Hematopoietic multipotent progenitor cell (in vitro differentiated cells): ENCODE results near the gene PRSS3. TPM values are rescaled to one million over a fixed set of nuclear protein-coding genes. Genes with fewer than 3 reads are reported as not detected.
A peak's percentile ranks its signal among the peaks of the same experiment; 100 is the strongest.
"Not testable (repeated sequence)": the region's sequence is repeated elsewhere in the genome, so short reads cannot be mapped to it uniquely, and the experiment has no call there.

ENCODE experiments used
- DNase-seq, 3 donors: peaks; one replicate each; pipeline ENCODE4 v3.0.0-alpha.2; 2011 to 2015; ENCODE audit warnings: low read depth in 2 of 3, low spot score in 2 of 3
- total RNA-seq: library from RNA; depleted of rRNA; stranded (reverse); fragments of >200 nt; gene quantifications from one replicate; pipeline ENCODE4 v1.2.3, GENCODE V29; 2012

The PRSS3 gene
- total RNA-seq, 1 donor = 0.27 TPM

DNA sequence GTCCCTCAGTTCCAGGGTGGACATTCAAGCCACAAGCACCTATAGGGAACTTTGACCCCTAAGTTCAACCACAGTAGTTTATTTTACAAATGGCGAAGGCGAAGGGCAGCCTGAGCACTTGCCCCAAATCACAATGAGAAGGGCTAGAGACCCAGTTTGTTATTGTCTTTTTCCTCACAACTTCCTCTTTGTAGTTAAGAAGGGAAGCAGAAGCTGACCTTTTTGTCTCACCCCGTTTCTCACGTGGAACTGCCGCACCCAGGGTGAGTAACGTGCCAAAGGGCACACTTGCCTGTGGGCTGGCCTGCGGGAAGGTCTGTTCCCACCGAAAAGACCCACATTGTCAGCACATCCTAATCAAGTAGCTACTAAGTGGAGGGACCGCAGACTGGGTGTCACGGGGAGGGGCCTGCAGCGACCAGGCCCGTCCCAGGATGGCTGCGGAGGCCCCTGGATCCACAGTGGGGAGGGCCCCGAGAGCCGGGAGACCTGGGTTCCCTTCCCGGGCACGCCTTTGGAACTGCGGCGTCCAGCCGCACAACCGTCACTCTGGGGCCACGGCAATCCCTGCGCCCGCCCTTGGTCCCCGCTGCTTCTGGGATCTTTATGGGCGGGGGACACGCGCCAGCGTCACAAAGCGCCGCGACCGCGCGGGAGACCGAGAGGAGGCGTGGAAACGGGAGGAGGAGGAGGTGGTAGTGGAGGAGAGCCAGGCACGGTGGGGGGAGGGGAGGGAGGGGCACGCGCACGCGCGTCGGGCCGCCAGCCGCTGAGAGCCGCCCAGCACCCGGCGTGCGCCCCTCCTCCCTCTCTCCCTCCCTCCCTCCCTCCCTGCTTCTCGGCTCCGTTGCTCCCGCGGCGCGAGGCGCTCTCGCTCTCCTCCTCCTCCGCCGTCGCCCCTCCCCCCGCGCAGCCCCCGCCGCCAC is 21.2 kb downstream of the PRSS3 start, which contains the start of gene UBE2R2:
Gene UBE2R2, plus strand, starts transcription at position 834 of the 926 bp plus-strand sequence. CDS start 598 bp downstream, outside the sequence.
- peak; percentile 95 to 98 (median 96) for DNase-seq

DNA sequence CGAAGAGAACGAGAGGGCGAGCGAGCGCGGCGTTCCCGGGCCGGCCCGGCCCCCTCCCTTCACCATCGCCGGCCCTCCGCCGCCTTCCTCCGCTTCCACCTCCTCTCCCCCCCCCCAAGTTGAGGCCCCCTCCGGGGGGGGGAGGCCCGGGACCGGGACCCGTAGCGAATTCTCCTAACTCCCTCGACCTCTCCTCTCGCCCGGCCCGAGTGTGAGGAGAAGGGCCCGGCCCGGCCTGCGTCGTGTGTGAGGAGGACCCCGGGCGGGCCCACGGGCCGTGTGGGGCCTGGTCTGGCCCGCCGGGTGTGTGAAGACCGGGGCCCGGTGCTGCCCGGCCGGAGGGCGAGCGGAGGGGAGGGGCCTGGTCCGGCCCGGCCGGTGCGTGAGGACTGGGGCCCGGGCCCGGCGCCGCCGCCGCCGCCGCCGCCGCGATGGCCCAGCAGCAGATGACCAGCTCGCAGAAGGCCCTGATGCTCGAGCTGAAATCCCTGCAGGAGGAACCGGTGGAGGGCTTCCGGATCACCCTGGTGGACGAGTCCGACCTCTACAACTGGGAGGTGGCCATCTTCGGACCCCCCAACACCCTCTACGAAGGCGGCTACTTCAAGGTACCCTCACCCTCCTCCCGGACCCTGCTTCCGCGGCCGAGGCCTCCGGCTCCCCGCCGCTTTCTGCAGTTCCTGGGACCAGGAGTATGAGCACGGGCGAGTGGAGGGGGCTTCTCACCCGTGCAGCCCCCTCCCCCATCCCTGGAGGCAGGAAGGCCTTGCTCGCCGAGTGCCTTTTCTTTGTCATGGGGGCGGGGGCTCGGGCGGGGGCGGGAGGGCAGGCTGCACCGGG is 22.2 kb downstream of the PRSS3 start:
- peak; percentile 26 to 77 (median 76) for DNase-seq

DNA sequence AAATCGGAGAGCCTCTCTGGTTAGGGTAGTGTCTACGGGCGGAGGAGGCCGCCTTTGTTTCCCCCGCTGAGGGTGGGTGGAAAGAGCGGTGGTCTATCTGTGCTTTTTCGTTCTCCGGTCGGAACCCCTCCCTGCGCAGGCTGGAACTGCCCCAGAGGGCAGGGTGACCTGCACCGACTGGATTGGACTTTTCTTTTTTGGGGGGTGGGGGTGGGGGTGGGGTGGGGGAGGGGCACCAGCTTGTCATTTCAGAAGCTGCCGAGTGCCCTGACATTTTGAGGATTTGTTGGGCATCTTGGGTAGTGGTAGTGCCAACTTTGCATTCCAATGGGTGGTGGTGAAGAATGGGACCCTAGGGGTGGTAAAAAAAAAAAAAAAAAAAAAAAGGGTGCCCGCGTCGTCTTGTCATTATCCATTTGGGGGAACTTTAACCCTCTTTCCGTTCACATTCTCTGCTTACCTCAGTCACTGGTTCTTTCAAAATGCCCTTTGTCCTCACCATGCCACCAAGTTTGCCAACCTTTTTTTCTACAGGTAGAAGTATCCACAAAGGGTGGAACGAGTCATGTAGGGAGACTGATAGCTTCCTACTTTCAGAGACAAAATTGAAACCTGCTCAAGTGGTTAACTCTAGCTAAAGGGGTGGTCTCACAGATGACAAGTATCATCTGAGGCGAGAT is 22.9 kb downstream of the PRSS3 start:
- DNase-seq = peak in 1 of 3 donors; percentile 76

- DNase-seq = peak in 1 of 3 donors; percentile 31
Observed at GRCh38 chr9:33818847-33819500, 23.6 kb downstream of the PRSS3 start.

GRCh38 chr9:33820231-33820745 is 24.9 kb downstream of the PRSS3 start:
- DNase-seq = no peak

- no peak for DNase-seq
Observed at GRCh38 chr9:33823801-33824200, 28.4 kb downstream of the PRSS3 start.

DNA sequence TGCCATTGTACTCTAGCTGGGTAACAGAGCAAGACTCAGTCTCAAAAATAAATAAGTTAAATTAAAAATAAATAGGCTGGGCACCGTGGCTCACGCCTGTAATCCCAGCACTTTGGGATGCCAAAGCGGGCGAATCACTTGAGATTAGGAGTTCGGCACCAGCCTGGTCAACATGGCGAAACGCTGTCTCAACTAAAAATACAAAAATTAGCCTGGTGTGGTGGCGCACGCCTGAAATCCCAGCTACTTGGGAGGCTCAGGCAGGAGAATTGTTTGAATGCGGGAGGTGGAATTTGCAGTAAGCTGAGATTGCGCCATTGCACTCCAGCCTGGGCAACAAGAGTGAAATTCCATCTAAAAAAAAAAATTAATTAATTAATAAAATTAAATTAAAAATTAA is 31.9 kb downstream of the PRSS3 start:
- DNase-seq = not testable (repeated sequence)

DNA sequence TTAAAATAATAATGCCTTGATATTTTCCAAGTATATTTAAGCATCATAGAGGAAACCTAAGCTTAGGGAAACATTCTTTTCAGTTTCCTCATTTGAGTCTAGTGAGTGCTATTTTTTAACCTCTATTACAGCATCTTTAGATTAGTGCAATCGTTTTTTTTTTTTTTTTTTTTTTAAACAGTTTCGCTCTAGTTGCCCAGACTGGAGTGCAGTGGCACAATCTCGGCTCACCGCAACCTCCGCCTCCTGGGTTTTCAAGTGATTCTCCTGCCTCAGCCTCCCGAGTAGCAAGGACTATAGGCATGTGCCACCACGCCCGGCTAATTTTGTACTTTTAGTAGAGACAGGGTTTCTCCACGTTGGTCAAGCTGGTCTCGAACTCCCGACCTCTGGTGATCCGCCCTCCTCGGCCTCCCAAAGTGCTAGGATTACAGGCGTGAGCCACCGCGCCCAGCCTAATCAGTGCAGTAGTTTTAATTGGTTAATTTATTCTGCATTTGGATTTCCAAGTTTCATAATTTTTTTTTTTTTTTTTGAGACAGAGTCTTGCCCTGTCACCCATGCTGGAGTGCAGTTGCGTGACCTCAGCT is 34.4 kb downstream of the PRSS3 start:
- not testable (repeated sequence) for DNase-seq

GRCh38 chr9:33835625-33836260 is 40.4 kb downstream of the PRSS3 start:
- no peak for DNase-seq

- DNase-seq = peak in 1 of 3 donors; percentile 28
Observed at GRCh38 chr9:33836261-33836660, 40.9 kb downstream of the PRSS3 start.

- no peak for DNase-seq
Observed at GRCh38 chr9:33837138-33837537, 41.8 kb downstream of the PRSS3 start.

DNA sequence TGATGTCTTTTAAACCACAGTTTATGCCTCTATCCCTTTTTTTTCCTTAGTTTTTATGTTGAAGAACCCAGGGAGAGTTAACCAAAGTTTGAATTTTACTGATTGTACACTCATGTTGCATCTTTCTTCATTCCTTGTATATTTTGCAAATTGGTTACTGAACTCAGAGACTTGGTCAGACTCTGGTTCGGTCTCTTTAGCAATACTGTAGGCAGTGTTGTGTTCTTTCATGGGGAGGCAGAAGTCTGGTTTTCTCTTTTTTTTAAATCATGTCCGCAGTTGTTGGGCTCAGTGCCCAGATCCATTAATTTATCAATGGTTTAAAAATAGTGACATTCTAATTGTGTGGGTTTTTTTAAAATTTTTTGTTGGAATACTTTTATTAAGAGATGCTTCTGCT is 45.0 kb downstream of the PRSS3 start:
- no peak for DNase-seq

DNA sequence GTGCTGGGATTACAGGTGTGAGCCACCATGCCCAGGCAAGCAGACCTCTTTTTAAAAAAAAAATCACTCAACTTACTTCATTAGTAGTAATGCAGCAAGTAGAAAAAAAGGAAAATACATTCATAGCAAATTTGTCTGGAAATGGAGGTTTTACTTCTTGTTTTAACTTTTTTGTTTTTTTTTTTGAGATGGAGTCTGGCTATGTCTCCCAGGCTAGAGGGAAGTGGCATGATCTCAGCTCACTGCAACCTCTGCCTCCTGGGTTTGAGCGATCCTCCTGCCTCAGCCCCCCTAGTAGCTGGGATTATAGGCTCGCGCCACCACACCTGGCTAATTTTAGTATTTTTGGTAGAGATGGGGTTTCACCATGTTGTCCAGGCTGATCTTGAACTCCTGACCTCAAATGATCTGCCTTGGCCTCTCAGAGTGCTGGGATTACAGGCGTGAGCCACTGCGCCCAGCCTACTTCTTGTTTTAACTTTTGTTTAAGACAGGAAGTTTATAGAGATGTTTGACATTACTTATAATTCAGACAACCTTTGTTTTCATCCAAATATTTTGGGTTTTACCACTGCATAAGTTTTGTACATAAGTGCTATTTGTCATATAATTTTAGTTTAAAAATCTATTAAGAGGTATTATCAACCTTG is 48.1 kb downstream of the PRSS3 start:
- peak in 1 of 3 donors; percentile 18 for DNase-seq

GRCh38 chr9:33846231-33846630 is 50.9 kb downstream of the PRSS3 start:
- no peak for DNase-seq

DNA sequence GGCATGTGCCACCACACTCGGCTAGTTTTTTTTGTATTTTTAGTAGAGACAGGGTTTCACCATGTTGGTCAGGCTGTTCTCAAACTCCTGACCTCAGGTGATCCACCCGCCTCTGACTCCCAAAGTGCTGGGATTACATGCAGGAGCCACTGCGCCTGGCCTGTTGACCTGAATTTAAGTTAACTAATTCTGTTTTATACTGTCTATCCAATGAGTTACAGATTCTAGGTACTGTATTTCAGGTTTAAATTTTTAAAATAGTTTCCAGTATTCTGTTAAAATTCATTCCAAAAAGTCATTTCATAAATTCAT is 52.5 kb downstream of the PRSS3 start:
- not testable (repeated sequence) for DNase-seq
